B cell (primary cell): ENCODE data around the gene WNK2. TPM values are rescaled to one million over a fixed set of nuclear protein-coding genes. Genes with fewer than 3 reads are reported as not detected.

Source experiments
- ATAC-seq: fragments of 200-7000 bp; cut with Tn5 transposase; one replicate; pipeline ENCODE4 v1.10.0; 2021; ENCODE audit warnings: low read depth, mild to moderate bottlenecking, moderate number of reproducible peaks, moderate library complexity
- CTCF ChIA-PET: fragments of 350-600 bp; sonication (Branson Sonifier 250); formaldehyde crosslinking; loops from one replicate; lab custom pipeline; 2021; ENCODE audit warnings: antibody characterized with exemption, inconsistent platforms; lab: Charles Lee
- POLR2A ChIA-PET: fragments of 350-600 bp; sonication (Branson Sonifier 250); formaldehyde crosslinking; loops from one replicate; lab custom pipeline; 2021; ENCODE audit warnings: antibody characterized with exemption; lab: Charles Lee
- DNase-seq: peaks from one replicate; pipeline ENCODE4 v3.0.0; 2013
- H2AFZ ChIP-seq: 2 replicates; pipeline ENCODE4 v1.6.1; 2012; ENCODE audit warnings: mild to moderate bottlenecking, low read depth, low read length; ENCODE audit not compliant: insufficient read depth, poor library complexity, severe bottlenecking
- H3K27ac ChIP-seq, 2 donors: 1 replicate in 1 of 2; 2 replicates in 1 of 2; pipeline ENCODE4 v1.5.1; 2012 to 2013; ENCODE audit warnings: low read length in 2 of 2, mild to moderate bottlenecking in 2 of 2, moderate library complexity in 1 of 2
- H3K27me3 ChIP-seq, 4 experiments: fragments of 200-600 bp in 1 of 4; sonication (generic) in 1 of 4; replicated peaks in 1 of 4; 1 replicate in 2 of 4; 2 replicates in 2 of 4; pipeline versions ENCODE4 v1.6.1 to v1.7.0; 2013 to 2016; ENCODE audit warnings: low read length in 3 of 4, mild to moderate bottlenecking in 2 of 4, mixed read lengths in 1 of 4, moderate library complexity in 1 of 4; ENCODE audit not compliant: insufficient read depth in 4 of 4, control insufficient read depth in 3 of 4; ENCODE audit errors: control extremely low read depth in 1 of 4
- H3K36me3 ChIP-seq, 2 experiments: replicated peaks in 1 of 2; 1 replicate in 1 of 2; 2 replicates in 1 of 2; pipeline versions ENCODE4 v1.6.1 to v1.7.1; 2013; ENCODE audit warnings: low read length in 1 of 2; ENCODE audit not compliant: insufficient read depth in 2 of 2, control insufficient read depth in 1 of 2; ENCODE audit errors: control extremely low read depth in 1 of 2, extremely low read depth in 1 of 2
- H3K4me1 ChIP-seq, 2 donors: fragments of 200-600 bp in 1 of 2; sonication (generic) in 1 of 2; 1 replicate in 1 of 2; 2 replicates in 1 of 2; pipeline versions ENCODE4 v1.5.1 to v1.6.1; 2013 to 2017; ENCODE audit warnings: low read length in 2 of 2; ENCODE audit not compliant: control insufficient read depth in 2 of 2, insufficient read depth in 2 of 2
- H3K4me2 ChIP-seq: replicated peaks from 2 replicates; pipeline ENCODE3; 2012; ENCODE audit warnings: mild to moderate bottlenecking, low read depth, low read length; ENCODE audit not compliant: poor library complexity, severe bottlenecking
- H3K4me3 ChIP-seq, 5 experiments: fragments of 200-600 bp in 1 of 5; sonication (generic) in 1 of 5; 1 replicate in 3 of 5; 2 replicates in 2 of 5; pipeline versions ENCODE4 v1.5.1 to v1.7.0; 2011 to 2016; ENCODE audit warnings: low read length in 4 of 5, mild to moderate bottlenecking in 4 of 5, low read depth in 2 of 5, control low read depth in 1 of 5, moderate library complexity in 1 of 5; ENCODE audit not compliant: insufficient read depth in 1 of 5; ENCODE audit errors: control extremely low read depth in 1 of 5, extremely low read depth in 1 of 5
- H3K79me2 ChIP-seq: fragments of 200-600 bp; sonication (generic); one replicate; pipeline ENCODE4 v1.6.0; 2016; ENCODE audit warnings: low read length; ENCODE audit not compliant: control insufficient read depth, insufficient read depth
- H3K9ac ChIP-seq: fragments of 200-600 bp; sonication (generic); 2 replicates; pipeline ENCODE4 v1.6.1; 2017; ENCODE audit warnings: mild to moderate bottlenecking, low read length, moderate library complexity
- H3K9me3 ChIP-seq, 3 donors: one replicate each; pipeline versions ENCODE4 v1.6.1 to v1.7.1; 2013; ENCODE audit warnings: low read length in 2 of 3; ENCODE audit not compliant: control insufficient read depth in 2 of 3, insufficient read depth in 1 of 3; ENCODE audit errors: control extremely low read depth in 1 of 3
- H4K20me1 ChIP-seq: 2 replicates; pipeline ENCODE4 v1.6.0; 2012; ENCODE audit warnings: mild to moderate bottlenecking, low read length; ENCODE audit not compliant: insufficient read depth, control insufficient read depth, poor library complexity, severe bottlenecking
- H3K27ac Mint-ChIP-seq: one replicate; pipeline ENCODE4 v1.8.0; 2021; ENCODE audit warnings: mixed read lengths
- H3K27me3 Mint-ChIP-seq: one replicate; pipeline ENCODE4 v1.8.0; 2021; ENCODE audit warnings: mixed read lengths
- H3K4me1 Mint-ChIP-seq: one replicate; pipeline ENCODE4 v1.8.0; 2021; ENCODE audit warnings: mixed read lengths
- H3K4me3 Mint-ChIP-seq: one replicate; pipeline ENCODE4 v1.8.0; 2021; ENCODE audit warnings: mixed read lengths
- H3K9me3 Mint-ChIP-seq: one replicate; pipeline ENCODE4 v1.8.0; 2022; ENCODE audit warnings: mixed read lengths; ENCODE audit not compliant: insufficient read depth
- EZH2 ChIP-seq: IDR thresholded peaks from 2 replicates; pipeline ENCODE4 v1.6.1; 2012; ENCODE audit warnings: borderline replicate concordance, low read depth, mild to moderate bottlenecking, moderate library complexity, low read length; ENCODE audit not compliant: insufficient read depth, poor library complexity, severe bottlenecking
- WGBS: methylation state at CpG from one replicate; pipeline ENCODE4 v1.1.5; 2013; ENCODE audit warnings: missing lambda C conversion rate; ENCODE audit not compliant: insufficient coverage; 5-methylcytosine and 5-hydroxymethylcytosine counted together
- intact Hi-C: fragments of 100-400 bp; cut with micrococcal nuclease; formaldehyde crosslinking; loops from one replicate; pipeline ENCODE4 v1.10.0; 2022
- polyA plus RNA-seq: library from polyadenylated mRNA; depleted of rRNA; stranded (reverse); fragments of >200 nt; gene quantifications from 2 replicates; pipeline ENCODE4 v1.2.3, GENCODE V29; 2012
- total RNA-seq, 2 donors: library from RNA; stranded (reverse); fragments of 120-200 nt in 1 of 2; gene quantifications; 1 replicate in 1 of 2; 2 replicates in 1 of 2; pipeline versions ENCODE4 v1.2.3 to v1.2.4, GENCODE V29; 2013 to 2022
- TF ChIP-seq, protein P1 (sequence below): fragments of 200-600 bp; IDR thresholded peaks from one replicate; pipeline ENCODE4 v1.8.0; 2022; ENCODE audit warnings: antibody characterized with exemption, mild to moderate bottlenecking

Gene WNK2
- total and polyA plus RNA-seq, 2 donors (not counting 1 experiment from before 2014, with no cell fraction given) = 0.49 TPM; not detected in 1

DNA sequence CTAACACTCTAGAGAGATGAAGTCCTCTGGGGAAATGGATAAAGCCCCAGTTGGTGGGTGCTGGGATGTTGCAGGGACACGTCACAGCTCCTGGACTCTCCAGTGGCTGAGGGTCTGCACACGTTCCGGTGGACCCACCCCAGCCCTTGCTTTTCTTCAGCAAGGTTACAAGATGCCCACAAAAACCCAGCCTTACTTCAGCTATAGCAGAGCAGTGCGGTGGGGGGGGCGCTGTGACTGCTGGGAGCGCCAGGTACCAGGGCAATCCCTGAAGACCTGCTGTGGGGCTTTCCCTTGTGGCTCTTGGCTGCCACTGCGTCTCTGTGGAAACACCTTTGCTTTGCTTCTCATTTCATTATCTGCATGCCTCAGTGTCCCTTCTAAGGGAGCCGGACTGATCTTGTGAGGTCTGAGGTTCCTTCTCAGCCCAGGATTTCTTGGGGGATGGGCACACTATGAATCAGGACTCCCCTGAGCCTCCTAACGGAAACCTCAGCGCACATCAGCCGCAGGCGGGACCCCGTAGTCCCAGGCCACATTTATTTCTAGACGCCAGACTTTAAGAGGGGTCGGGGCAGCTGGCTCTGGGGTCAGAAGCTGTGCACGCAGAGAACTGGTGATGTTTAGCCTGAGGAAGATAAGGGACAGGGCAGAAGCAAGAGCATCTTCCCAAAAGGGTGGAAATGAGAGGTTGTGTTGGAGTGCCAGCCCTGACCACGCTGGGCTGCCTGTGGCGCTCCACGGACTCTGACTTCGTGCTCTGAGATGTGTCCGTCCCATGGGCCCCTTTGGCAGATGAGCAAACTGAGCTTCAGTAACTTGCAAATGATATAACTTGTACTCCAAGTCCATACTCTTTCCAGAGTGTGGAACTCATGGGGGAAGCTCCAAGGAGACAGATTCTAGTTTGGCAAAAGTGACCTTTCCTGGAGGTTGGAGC, 106.8 kb downstream of the WNK2 start:
- 74% methylated on average over 21 of the region's 21 CpGs for WGBS
- ChIA-PET POLR2A (interaction anchor here (0.7 kb wide), 1 partner anchor 11 kb away, joined by 4 read pairs; no protein-coding TSS in a partner anchor), CTCF (interaction anchor here (1.2 kb wide), 1 partner anchor 12 kb away, joined by 3 read pairs; no protein-coding TSS in a partner anchor)
- Histone ChIP-seq H3K4me3 (no peak overlapping the region), H3K36me3 (no peaks in the 10 kb centered on the region), H3K79me2 (no peaks in the 10 kb centered on the region), H3K27ac (no peak overlapping the region), H3K9me3 (no peaks in the 10 kb centered on the region), H4K20me1 (no peaks in the 10 kb centered on the region), H3K4me2 (no peak overlapping the region), H2AFZ (no peak overlapping the region), H3K9ac (no peak overlapping the region), H3K4me1 (peaks cover 25 to 27% of the 10 kb centered on the region in 2 donors), H3K27me3 (peaks cover 0 to under 1% (median 0%) of the 10 kb centered on the region in 4 experiments)
- ATAC-seq (peak; percentile 35), DNase-seq (no peak)
- Mint-ChIP-seq H3K27me3 (peaks cover 16% of the 10 kb centered on the region), H3K4me1 (peaks cover 23% of the 10 kb centered on the region), H3K27ac (no peak overlapping the region), H3K9me3 (no peaks in the 10 kb centered on the region), H3K4me3 (no peak overlapping the region)
- TF ChIP-seq, protein P1, sequence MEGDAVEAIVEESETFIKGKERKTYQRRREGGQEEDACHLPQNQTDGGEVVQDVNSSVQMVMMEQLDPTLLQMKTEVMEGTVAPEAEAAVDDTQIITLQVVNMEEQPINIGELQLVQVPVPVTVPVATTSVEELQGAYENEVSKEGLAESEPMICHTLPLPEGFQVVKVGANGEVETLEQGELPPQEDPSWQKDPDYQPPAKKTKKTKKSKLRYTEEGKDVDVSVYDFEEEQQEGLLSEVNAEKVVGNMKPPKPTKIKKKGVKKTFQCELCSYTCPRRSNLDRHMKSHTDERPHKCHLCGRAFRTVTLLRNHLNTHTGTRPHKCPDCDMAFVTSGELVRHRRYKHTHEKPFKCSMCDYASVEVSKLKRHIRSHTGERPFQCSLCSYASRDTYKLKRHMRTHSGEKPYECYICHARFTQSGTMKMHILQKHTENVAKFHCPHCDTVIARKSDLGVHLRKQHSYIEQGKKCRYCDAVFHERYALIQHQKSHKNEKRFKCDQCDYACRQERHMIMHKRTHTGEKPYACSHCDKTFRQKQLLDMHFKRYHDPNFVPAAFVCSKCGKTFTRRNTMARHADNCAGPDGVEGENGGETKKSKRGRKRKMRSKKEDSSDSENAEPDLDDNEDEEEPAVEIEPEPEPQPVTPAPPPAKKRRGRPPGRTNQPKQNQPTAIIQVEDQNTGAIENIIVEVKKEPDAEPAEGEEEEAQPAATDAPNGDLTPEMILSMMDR = no peak
- TF ChIP-seq EZH2 = no peak
- intact Hi-C loops = no loop called here
